ENCODE data around the gene COG2.
A peak's percentile ranks its signal among the peaks of the same experiment; 100 is the strongest.
"Not testable (repeated sequence)": the region's sequence is repeated elsewhere in the genome, so short reads cannot be mapped to it uniquely, and the experiment has no call there.

COG2 gene

GRCh38 chr1:230679192-230679591 is 36.9 kb downstream of the COG2 start:
- no peak for DNase-seq

GRCh38 chr1:230679825-230680224 is 37.5 kb downstream of the COG2 start:
- DNase-seq, result no peak

GRCh38 chr1:230680300-230681025 is 38.2 kb downstream of the COG2 start:
- no peak for DNase-seq

GRCh38 chr1:230681599-230681998 is 39.3 kb downstream of the COG2 start:
- DNase-seq, result peak; percentile 26

GRCh38 chr1:230682274-230682673 is 40.0 kb downstream of the COG2 start:
- no peak for DNase-seq

GRCh38 chr1:230682882-230683610 is 40.8 kb downstream of the COG2 start:
- DNase-seq, result no peak

- no peak for DNase-seq
Measured at GRCh38 chr1:230684146-230684545, 41.9 kb downstream of the COG2 start.

- DNase-seq, result no peak
Measured at GRCh38 chr1:230684998-230685397, 42.7 kb downstream of the COG2 start.

GRCh38 chr1:230686747-230687146 is 44.5 kb downstream of the COG2 start:
- DNase-seq, result no peak

- DNase-seq, result no peak
Measured at GRCh38 chr1:230690101-230690500, 47.8 kb downstream of the COG2 start.

- no peak for DNase-seq
Measured at GRCh38 chr1:230691615-230692014, 49.3 kb downstream of the COG2 start.

GRCh38 chr1:230693221-230693620 is 50.9 kb downstream of the COG2 start:
- DNase-seq, result no peak

- DNase-seq, result no peak
Measured at GRCh38 chr1:230693777-230694176, 51.5 kb downstream of the COG2 start.

- DNase-seq, result no peak
Measured at GRCh38 chr1:230694464-230694863, 52.2 kb downstream of the COG2 start.

- DNase-seq, result no peak
Measured at GRCh38 chr1:230694991-230695390, 52.7 kb downstream of the COG2 start.

GRCh38 chr1:230696218-230696617 is 53.9 kb downstream of the COG2 start:
- no peak for DNase-seq

GRCh38 chr1:230696722-230697437 is 54.6 kb downstream of the COG2 start:
- DNase-seq, result no peak

GRCh38 chr1:230698130-230698529 is 55.8 kb downstream of the COG2 start:
- no peak for DNase-seq

- DNase-seq, result not testable (repeated sequence)
Measured at GRCh38 chr1:230698964-230699363, 56.7 kb downstream of the COG2 start.

GRCh38 chr1:230699716-230700115 is 57.4 kb downstream of the COG2 start:
- DNase-seq, result no peak

GRCh38 chr1:230700132-230700531 is 57.9 kb downstream of the COG2 start:
- no peak for DNase-seq

GRCh38 chr1:230701434-230701833 is 59.2 kb downstream of the COG2 start:
- no peak for DNase-seq

GRCh38 chr1:230701895-230702768 is 59.9 kb downstream of the COG2 start:
- no peak for DNase-seq

All from activated CD4-positive, alpha-beta T cell treated with anti-CD3 and anti-CD28 coated beads, Interleukin-10, Interleukin-2, amounts not matched to agents 100 ng/mL and 50 ng/mL, durations not matched to agents 16 hours and 8 hours (primary cell).